ENCODE data around the gene CLN6.
A peak's percentile ranks its signal among the peaks of the same experiment; 100 is the strongest.
"Not testable (repeated sequence)": the region's sequence is repeated elsewhere in the genome, so short reads cannot be mapped to it uniquely, and the experiment has no call there.

CLN6 gene

DNA sequence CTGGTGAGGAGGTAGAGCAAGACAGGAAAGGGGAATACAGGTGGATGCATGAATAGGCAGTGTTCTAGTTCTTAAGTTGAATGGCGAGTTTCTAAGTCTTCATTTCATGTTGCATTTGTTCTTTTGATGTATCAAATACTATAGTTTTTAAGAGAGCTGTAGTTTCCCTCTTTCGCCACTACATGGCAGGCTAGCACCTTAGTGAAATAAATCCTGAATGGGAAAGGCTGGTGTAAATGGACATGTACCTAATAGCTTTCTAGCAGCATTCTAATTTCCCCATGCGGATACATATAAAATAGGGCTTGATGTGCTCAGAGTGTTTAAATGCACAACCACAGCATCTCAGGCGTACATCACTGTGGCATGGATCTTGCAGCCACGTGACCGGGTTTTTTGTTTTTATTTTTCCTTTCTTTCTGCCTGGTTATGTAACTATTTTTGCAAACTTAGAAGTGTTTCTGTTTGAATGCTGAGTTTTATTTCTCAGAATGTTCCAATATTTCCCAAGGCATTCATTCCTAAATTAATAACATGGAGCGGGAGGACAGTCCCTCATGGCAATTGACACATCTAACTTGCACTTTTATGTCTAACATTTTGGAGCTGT is 23.5 kb upstream of the CLN6 start:
- peak; percentile 35 for DNase-seq

- DNase-seq: no peak
Measured at GRCh38 chr15:68249058-68249713, 19.7 kb upstream of the CLN6 start.

- no peak for DNase-seq
Measured at GRCh38 chr15:68244235-68244634, 14.7 kb upstream of the CLN6 start.

DNA sequence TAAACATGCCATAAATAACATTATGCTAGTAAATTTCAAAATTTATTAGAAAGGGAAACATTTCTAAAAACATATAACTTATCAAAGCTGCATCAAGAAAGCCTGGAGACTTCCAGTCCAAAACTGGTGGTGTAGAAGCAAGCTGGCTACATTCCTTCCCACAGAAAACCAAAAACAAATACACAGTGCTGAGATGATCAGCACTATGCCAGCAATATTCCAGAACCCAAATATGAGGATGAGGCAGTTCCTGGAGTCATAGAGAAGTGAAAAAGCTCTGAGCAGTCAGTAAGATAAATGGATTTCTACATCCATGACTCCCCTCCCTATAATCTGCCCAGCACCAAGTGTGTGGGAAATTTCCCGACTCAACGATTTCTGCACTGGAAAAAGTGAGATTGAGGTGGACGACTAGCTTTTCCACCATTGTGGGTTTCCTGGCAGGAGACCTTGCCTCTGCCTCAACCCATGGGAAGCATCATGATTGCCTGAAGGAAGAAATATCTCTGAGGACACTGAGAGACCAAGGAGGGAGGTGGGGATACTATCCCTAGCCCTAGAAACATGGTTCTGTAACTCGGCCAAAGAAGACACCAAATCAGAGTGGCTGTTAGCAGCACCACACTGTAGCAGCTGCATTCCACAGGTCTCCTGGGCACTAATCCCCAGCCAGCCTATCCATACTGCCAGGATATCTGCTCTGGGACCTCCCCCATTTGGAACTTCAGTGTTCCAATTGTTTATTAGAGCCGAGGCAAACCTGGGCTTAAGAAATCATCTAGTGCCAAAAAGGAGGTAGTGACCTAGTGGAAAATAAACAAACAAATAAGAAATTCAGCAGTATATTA is 11.8 kb upstream of the CLN6 start:
- DNase-seq: no peak

DNA sequence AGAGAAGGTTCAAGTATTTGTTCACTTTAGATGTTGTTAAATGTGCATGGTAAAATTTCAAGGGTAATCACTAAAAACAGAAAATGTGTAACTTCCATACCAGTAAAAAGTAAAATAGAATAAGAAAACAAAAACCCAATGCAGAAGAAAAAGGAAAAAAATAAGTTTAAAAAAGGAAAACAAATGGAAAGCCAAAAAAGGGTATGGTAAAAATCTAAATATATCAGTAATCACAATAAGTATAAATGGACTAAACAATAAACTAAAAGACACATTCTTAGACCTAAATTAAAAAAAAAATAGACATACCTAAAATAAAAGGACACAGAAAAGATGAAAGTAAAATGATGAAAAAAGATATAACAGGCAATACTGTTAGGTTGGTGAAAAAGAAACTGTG is 9.5 kb upstream of the CLN6 start:
- no peak for DNase-seq

DNA sequence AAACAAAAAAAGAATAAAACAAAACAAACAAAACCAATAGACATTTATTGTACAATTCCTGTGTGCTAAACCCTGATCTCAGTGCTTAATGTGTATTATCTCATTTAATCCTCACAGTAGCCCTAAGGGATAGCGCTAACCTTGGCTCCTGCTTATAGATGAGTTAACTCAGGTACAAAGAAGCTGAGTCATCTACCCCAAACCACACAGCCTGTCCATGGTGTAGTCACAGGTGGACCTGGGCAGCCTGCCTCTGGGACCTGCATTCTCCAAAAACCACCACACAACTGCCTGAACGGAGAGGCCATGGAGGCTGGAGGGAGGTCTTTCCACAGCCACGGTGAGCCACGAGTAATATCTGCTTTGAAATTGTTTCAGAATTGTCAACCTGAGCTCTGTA is 5.5 kb upstream of the CLN6 start:
- no peak for DNase-seq

DNA sequence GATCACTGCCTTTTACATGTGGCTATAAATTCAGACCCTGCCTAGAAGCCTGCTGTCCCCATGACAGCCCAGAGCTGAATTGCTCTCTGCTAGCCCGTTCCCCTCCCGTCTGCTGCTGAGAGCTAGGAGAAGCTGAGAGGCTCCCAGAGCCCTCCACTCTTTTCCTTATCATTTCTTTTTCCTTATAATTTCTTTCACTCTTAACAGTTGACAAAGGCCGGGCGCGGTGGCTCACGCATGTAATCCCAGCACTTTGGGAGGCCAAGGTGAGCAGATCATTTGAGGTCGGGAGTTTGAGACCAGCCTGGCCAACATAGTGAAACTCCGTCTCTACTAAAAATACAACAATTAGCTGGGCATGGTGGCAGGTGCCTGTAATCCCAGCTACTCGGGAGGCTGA is 5.0 kb upstream of the CLN6 start:
- not testable (repeated sequence) for DNase-seq

DNA sequence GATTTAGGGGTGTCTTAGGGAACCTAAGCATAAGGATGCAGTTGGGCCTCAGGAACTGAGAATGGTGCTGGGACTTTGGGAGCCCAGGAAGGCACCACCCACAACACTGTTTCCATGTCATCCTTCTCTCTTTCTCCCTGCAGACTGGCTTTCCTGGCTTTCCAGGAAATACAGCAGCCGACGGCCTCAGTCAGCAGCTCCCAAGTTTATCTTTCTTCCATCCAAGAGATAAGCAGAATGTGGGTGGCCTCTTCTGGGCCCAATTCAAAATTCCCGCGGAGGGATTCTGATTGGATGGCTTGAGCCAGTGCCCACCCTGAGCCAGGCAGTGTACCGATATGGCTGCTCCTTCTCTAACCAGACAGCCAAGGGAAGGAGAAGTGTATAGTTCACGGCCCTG is 4.5 kb upstream of the CLN6 start:
- no peak for DNase-seq

- no peak for DNase-seq
Measured at GRCh38 chr15:68232937-68233336, 3.4 kb upstream of the CLN6 start.

- no peak for DNase-seq
Measured at GRCh38 chr15:68232449-68232848, 2.9 kb upstream of the CLN6 start.

GRCh38 chr15:68231102-68231818 is 1.7 kb upstream of the CLN6 start:
- DNase-seq: no peak

DNA sequence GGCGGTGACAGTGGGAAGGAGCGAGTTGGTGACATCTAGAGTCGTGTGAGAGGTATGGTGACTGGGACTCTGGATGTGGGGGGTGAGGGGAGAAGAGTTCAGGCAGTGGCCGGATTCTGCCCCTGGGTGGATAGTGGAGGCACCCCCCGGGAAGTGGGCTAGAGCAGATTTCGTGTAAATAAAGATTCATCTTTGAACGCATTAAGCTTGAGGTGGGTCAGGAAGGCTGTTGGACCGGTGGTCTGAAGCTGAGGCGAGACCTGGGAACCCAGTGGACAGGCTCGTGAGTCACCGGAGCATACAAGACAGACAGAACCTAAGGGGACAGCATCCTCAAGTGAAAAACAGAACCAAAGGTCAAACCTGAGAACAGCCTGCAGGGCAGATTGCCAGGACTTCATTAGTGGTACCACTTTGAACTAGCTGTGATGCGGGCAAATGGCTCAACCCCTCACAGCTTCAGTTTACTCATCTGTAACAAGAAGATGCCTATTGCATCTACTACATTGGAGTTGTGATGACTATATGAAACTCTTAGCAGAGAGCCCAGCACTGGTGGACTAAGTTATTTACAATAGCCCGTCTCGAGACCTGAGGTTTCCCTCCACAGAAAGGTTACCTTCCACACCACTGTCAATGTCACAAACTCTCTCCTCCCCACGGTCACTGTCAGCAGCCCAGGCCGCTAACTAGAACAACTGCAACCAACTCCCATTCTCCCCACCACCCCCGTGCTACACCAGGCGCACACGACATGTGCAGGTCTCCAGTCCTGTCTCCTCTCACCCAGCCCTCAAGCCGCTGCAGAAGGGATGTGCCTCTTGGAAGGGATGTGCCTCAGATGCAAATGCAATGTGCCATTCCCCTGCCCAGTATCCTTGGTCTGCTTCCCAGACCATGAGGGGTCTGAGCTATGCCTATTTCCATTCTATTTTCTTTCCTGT is 901 bp upstream of the CLN6 start:
- no peak for DNase-seq

- DNase-seq: no peak
Measured at GRCh38 chr15:68228971-68229385, 550 bp downstream of the CLN6 start.

DNA sequence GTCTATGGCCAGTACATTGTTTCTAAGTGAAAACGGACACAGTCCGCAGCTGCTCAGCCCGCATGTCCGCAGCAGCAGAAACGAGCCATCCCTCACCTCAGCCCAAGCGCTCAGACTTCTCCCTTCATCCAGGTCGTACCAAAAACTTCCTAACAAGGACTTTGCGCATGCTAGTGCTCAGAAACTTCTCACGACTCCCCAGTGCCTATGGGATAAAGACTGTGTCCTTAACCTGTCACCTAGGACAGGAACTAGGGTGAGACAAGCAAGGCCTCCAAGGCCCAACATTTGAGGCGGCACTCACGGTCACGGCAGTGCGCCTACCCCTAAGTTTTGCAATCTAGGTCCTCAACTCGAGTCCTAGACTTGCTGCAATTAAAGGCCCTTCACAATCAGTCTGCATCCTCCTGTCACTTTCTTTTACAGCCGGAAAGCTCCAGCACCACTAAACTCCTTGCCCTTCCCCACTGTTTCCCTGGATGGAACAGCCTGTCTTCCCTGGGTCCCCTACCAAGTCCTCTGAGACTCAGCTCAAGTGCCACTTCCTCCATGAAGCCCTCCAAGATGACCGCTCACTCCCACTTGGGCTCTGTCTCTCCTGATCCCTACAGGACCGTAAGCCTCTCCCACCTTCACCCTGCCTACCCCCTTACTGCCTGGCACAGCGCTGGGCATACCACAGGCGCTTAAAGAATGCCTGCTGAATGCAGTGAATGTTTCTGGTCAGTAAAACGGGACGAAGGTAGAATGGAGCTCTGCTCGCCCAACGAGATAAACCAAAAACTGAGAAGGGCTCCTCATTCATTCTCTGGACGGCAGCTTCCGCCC is 1.2 kb downstream of the CLN6 start:
- no peak for DNase-seq

DNA sequence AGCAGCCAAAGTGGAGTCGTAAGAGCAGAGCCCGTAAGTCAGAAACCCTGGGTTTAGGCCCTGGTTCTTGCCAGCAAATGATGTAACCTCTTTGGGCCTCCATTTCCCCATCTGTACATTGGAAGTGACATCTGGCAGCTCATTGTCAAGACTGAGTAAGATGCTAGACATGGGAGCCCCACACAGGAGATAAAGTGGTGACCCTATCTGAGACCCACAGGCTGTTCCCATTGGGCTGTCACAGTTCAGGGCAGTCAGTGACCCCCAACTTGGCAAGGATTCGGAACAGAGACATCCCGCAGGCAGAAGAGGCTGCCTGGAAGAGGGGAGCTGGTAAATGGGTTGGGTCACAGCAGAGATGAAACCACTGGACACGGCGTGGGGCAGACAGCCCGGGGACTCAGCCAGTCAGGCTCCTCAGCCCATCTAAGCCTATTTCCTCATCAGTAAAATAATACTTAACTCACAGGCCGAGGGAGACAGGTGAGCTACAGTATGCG is 1.8 kb downstream of the CLN6 start:
- no peak for DNase-seq

DNA sequence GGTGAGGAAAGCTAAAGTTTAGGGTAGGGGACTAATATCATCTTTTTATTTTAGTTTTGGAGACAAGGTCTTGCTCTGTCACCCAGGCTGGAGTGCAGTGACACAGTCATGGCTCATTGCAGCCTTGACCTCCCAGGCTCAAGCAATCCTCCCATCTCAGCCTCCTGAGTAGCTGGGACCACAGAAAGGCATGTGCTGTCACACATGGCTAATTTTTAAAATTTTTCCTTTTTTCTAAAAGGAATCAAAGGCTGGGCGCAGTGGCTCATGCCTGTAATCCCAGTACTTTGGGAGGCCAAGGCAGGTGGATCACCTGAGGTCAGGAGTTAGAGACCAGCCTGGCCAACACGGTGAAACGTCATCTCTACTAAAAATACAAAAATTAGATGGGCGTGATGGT is 4.1 kb downstream of the CLN6 start:
- not testable (repeated sequence) for DNase-seq

DNA sequence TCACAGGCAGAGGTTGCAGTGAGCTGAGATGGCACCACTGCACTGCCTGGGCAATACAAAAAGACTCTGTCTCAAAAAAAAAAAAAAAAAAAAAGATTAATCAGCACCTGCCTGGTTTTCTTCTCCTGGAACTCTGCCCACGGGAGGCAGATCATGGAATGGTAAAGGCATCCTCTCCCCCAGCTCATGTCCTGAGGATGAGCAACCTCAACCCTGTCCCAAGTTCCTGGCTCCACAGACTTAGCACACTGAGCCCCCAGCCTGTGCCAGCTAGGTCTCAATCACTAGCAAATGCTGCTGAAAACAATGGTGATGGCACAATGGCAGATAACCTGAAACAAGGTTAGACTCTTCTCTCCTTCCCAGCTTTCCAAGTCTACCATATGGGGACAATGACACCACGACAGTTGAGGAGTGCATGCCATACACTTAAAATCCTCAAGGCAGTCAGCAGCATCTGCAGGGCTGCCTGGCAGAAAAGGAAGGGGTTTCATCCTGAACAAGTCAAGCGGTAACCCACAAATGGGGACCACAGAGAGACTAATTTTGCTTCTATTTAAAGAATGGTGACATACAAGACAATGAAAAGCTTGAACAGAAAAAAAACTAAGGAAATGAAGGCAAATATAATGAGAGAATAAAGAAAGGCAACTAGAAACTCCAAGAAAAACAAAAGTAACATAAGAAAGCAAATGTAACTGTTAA is 4.8 kb downstream of the CLN6 start:
- no peak for DNase-seq

GRCh38 chr15:68224108-68224507 is 5.4 kb downstream of the CLN6 start:
- no peak for DNase-seq

DNA sequence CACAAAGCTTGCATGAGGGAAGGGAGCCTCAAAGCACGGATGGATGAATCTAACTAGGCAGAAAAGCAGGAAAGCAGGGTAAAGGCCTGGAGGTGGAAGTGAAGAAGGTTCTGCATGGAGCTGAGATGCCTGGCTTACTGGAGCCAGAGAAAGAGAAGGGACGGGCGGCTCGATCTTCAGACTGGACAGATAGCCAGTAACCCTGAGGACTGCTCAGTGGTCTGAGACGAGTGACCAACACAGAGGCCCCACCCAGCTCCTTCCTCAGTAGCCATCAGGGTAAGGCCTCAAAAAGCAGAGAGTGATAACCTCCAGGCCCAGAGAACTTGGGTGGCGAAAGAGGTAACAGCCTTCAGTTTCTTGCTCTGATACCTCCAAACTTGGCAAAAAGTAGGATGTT is 6.4 kb downstream of the CLN6 start:
- DNase-seq: no peak

DNA sequence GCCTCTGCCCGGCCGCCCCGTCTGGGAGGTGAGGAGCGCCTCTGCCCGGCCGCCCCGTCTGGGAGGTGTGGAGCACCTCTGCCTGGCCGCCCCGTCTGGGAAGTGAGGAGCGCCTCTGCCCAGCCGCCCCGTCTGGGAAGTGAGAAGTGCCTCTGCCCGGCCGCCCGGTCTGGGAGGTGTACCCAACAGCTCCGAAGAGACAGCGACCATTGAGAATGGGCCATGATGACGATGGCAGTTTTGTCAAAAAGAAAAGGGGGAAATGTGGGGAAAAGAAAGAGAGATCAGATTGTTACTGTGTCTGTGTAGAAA is 7.1 kb downstream of the CLN6 start:
- not testable (repeated sequence) for DNase-seq

Measured in activated CD8-positive, alpha-beta memory T cell treated with anti-CD3 and anti-CD28 coated beads, Interleukin-2, amount 50 U/mL, for 4 hours (primary cell).